Measurements from ENCODE around the gene CHD3. TPM values are rescaled to one million over a fixed set of nuclear protein-coding genes. Genes with fewer than 3 reads are reported as not detected.
A peak's percentile ranks its signal among the peaks of the same experiment; 100 is the strongest.

The CHD3 gene
- polyA plus RNA-seq, 1 experiment: 49.1 TPM

- Histone ChIP-seq H3K27me3 (ENCODE audit: control insufficient read depth, insufficient read depth, low read length) (no peaks in the 10 kb centered on the region), H3K4me3 (ENCODE audit: low read depth, low read length) (peak overlapping the region; percentile 68), H3K36me3 (ENCODE audit: control insufficient read depth, insufficient read depth, low read length) (peaks cover 11% of the 10 kb centered on the region)
- DNase-seq (ENCODE audit: low read depth): no peak
- POLR2A ChIA-PET: no interaction called here
- 0 out of 2 replicates have a peak, but pooled peaks have one; percentile 12 for TF ChIP-seq CTCF (IDR thresholded peaks at IDR 0.05; ENCODE audit: insufficient read depth, low read depth, low read length)
- CTCF ChIA-PET: interaction anchor here (0.8 to 1.7 kb wide), 5 partner anchors 16 to 344 kb away, joined by 3 to 9 read pairs (median 3); partner anchors contain the start of gene NAA38
Observed at GRCh38 chr17:7841396-7841914, 47.1 kb upstream of the CHD3 start.

- no peak for TF ChIP-seq CTCF (IDR thresholded peaks at IDR 0.05; ENCODE audit: insufficient read depth, low read depth, low read length)
- peak overlapping the region; percentile 68 for H3K4me3 ChIP-seq (ENCODE audit: low read depth, low read length)
- POLR2A ChIA-PET: interaction anchor here (0.5 kb wide), 1 partner anchor 14 kb away, joined by 3 read pairs; no protein-coding TSS in a partner anchor
- CTCF ChIA-PET: interaction anchor here (1.0 to 1.7 kb wide), 2 partner anchors 15 to 228 kb away, joined by 3 to 9 read pairs; partner anchors contain the start of gene NAA38
- H3K36me3 ChIP-seq (ENCODE audit: control insufficient read depth, insufficient read depth, low read length): peaks cover 15% of the 10 kb centered on the region
- no peak for DNase-seq (ENCODE audit: low read depth)
- no peaks in the 10 kb centered on the region for H3K27me3 ChIP-seq (ENCODE audit: control insufficient read depth, insufficient read depth, low read length)
Observed at GRCh38 chr17:7841915-7842379, 46.6 kb upstream of the CHD3 start.

- ChIA-PET CTCF (interaction anchor here (0.9 to 1.7 kb wide), 5 partner anchors 7 to 227 kb away, joined by 3 to 9 read pairs (median 4); partner anchors contain the start of gene NAA38), POLR2A (interaction anchor here (0.5 to 1.0 kb wide), 3 partner anchors 13 to 44 kb away, joined by 3 to 4 read pairs (median 3); partner anchors contain the start of genes CYB5D1 and NAA38)
Observed at GRCh38 chr17:7842380-7843256, 46.0 kb upstream of the CHD3 start.

GRCh38 chr17:7843257-7843535 lies 45.4 kb upstream of the CHD3 start:
- no peaks in the 10 kb centered on the region for H3K27me3 ChIP-seq (ENCODE audit: control insufficient read depth, insufficient read depth, low read length)
- peak overlapping the region; percentile 68 for H3K4me3 ChIP-seq (ENCODE audit: low read depth, low read length)
- no peak for DNase-seq (ENCODE audit: low read depth)
- CTCF ChIA-PET: interaction anchor here (0.9 to 1.7 kb wide), 4 partner anchors 8 to 99 kb away, joined by 3 to 9 read pairs (median 4); partner anchors contain the start of gene NAA38
- peaks cover 22% of the 10 kb centered on the region for H3K36me3 ChIP-seq (ENCODE audit: control insufficient read depth, insufficient read depth, low read length)
- TF ChIP-seq CTCF (IDR thresholded peaks at IDR 0.05; ENCODE audit: insufficient read depth, low read depth, low read length): no peak
- POLR2A ChIA-PET: interaction anchor here (0.9 to 1.0 kb wide), 2 partner anchors 14 to 43 kb away, joined by 3 to 4 read pairs; partner anchors contain the start of genes CYB5D1 and NAA38

More at GRCh38 chr17:7842380-7843256, 46.0 kb upstream of the CHD3 start:
- Histone ChIP-seq H3K4me3 (ENCODE audit: low read depth, low read length) (peak overlapping the region; percentile 68), H3K36me3 (ENCODE audit: control insufficient read depth, insufficient read depth, low read length) (peaks cover 19% of the 10 kb centered on the region), H3K27me3 (ENCODE audit: control insufficient read depth, insufficient read depth, low read length) (no peaks in the 10 kb centered on the region)
- no peak for DNase-seq (ENCODE audit: low read depth)
- no peak for TF ChIP-seq CTCF (IDR thresholded peaks at IDR 0.05; ENCODE audit: insufficient read depth, low read depth, low read length)
